Bronchial smooth muscle cell (primary cell): ENCODE data around the gene SH3GLB1. TPM values are rescaled to one million over a fixed set of nuclear protein-coding genes. Genes with fewer than 3 reads are reported as not detected.

Experiments used
- total RNA-seq: library from RNA; depleted of rRNA; stranded (reverse); fragments of >200 nt; gene quantifications from 2 replicates; pipeline ENCODE4 v1.2.1, GENCODE V29; 2014

SH3GLB1 gene
- total RNA-seq = 23.2 and 32.0 TPM in 2 replicates

DNA sequence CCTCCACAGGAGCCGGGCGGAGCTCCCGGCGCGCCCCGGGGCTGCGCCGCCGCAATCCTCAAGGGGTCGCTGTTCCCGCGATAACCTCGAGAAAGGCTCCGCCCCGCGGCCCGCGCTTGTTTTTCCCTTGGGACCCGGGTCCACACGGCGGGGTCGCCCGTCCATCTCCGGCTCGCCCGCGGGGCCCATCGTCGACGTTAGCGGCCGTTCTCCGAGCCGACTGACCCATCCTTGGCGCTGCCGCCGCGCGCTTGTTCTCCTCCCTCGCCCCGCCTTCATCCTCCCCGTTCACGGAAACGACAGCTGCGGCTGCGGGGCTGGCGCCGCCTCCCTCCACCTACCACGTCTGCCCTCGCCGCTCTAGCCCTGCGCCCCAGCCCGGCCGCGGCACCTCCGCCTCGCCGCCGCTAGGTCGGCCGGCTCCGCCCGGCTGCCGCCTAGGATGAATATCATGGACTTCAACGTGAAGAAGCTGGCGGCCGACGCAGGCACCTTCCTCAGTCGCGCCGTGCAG lies at the start of gene SH3GLB1:
Gene SH3GLB1 (plus strand): TSS at position 119 of the 514 bp plus-strand sequence. CDS start 324 bp downstream, at position 443.

Other genes starting within 250 kb of the SH3GLB1 start
- not detected in 2 replicates for gene CLCA1, start 235.6 kb upstream of the SH3GLB1 start, total RNA-seq
- not detected in 2 replicates for gene CLCA4, start 157.5 kb upstream of the SH3GLB1 start, total RNA-seq
- gene SELENOF, start 209.6 kb downstream of the SH3GLB1 start, total RNA-seq = 125 and 175 TPM in 2 replicates
- gene HS2ST1, start 210.1 kb downstream of the SH3GLB1 start, total RNA-seq = 18.8 and 41.5 TPM in 2 replicates